ENCODE measurements around the gene DIP2C. TPM values are rescaled to one million over a fixed set of nuclear protein-coding genes. Genes with fewer than 3 reads are reported as not detected.

The DIP2C gene
- total and polyA plus RNA-seq, 4 donors = 6.4 to 40.2 (median 23.8) TPM

GRCh38 chr10:667096-667495 is 22.4 kb downstream of the DIP2C start:
- Histone ChIP-seq H3K4me3 (ENCODE audit: low read length in 2 of 2) (no peak overlapping the region), H3K27ac (ENCODE audit: low read depth in 1 of 2, low read length in 2 of 2) (no peak overlapping the region), H3K36me3 (ENCODE audit: control insufficient read depth in 1 of 2, insufficient read depth in 2 of 2, low read length in 1 of 2) (no peaks in the 10 kb centered on the region), H3K9me3 (ENCODE audit: control insufficient read depth, low read length) (no peaks in the 10 kb centered on the region), H3K4me1 (ENCODE audit: control insufficient read depth in 1 of 2, insufficient read depth in 2 of 2, low read length in 2 of 2) (no peaks in the 10 kb centered on the region), H3K27me3 (ENCODE audit: control insufficient read depth in 1 of 2, insufficient read depth in 2 of 2, low read length in 1 of 2) (no peaks in the 10 kb centered on the region)
- intact Hi-C loops (cut with DNase I) = no loop called here
- DNase-seq = no peak
- no peak for ATAC-seq (ENCODE audit: low FRiP score)
- 90 to 91% methylated on average over 15 of the region's 15 CpGs for WGBS, 2 donors

DNA sequence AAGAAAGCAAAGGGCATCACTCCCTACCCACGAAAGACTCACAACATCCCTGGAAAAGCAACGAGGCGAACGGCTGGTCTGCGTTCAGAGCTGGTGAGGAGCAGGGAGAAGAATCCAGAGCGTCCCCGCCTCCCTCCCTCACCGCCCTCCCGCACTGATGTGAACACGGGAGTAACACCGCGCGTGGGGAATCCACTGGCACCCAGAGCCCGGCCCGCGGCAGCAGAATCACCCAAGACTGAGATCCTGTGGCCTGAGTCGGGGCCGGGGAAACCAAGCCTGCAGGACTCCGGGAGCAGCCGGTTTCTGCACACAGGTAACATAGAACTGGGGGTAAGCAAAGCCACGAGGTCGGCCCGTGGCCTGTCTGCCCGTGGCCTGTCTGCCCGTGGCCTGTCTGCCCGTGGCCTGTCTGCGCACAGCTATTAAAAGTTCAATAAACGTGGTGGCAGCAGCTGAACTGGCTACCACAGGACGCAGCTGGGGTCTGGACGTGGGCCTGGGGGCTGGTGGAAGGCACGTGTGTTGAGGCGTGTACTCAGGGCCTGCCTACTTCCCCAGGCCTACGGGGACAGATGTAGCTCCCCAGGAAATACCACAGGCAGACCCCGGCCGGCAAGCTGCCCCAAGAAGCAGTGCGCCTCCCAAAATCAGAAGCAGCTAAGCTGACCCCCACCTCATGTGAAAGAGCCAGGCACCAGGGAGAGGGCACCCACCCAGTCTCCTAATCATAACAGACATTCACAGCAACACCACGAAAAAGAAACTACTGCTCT is 23.0 kb downstream of the DIP2C start:
- peaks cover 0 to under 1% of the 10 kb centered on the region in 2 donors for H3K4me1 ChIP-seq (ENCODE audit: control insufficient read depth in 1 of 2, insufficient read depth in 2 of 2, low read length in 2 of 2)
- ATAC-seq (ENCODE audit: low FRiP score) (peak; percentile 43), DNase-seq (peak in 1 of 2 donors; percentile 73)
- H3K27ac ChIP-seq (ENCODE audit: low read depth in 1 of 2, low read length in 2 of 2) = peak overlapping the region in 1 of 2 donors; percentile 11
- no peaks in the 10 kb centered on the region for H3K36me3 ChIP-seq (ENCODE audit: control insufficient read depth in 1 of 2, insufficient read depth in 2 of 2, low read length in 1 of 2)
- 57 to 66% methylated on average over 37 of the region's 37 CpGs for WGBS, 2 donors
- H3K27me3 ChIP-seq (ENCODE audit: control insufficient read depth in 1 of 2, insufficient read depth in 2 of 2, low read length in 1 of 2) = no peaks in the 10 kb centered on the region
- peak overlapping the region in 1 of 2 donors; percentile 17 for H3K4me3 ChIP-seq (ENCODE audit: low read length in 2 of 2)
- H3K9me3 ChIP-seq (ENCODE audit: control insufficient read depth, low read length) = no peaks in the 10 kb centered on the region
- intact Hi-C loops (cut with DNase I) = no loop called here

DNA sequence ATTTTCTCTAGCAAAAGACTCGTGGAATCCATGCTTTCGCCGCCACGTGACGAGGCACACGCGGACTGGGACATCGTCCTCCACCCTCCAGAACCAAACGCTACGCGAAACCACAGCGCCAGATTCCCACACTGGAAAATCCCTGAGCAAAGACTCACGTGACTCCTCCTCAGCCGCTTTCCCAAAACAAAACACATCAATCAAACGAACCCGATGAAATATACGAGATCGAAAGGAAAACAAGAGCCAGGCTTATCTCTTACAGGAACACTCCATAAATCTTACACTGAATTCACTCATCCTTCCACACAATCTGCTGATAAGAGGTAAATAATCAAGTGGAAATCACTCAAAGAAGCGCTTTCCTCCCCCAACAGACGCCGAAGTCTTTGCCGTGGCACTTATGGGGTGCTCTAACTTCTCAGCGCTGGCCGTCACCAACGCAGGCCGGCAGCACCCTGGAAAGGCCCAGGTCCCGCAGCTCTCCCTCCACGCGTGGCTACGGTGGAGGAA is 23.8 kb downstream of the DIP2C start:
- Histone ChIP-seq H3K4me1 (ENCODE audit: control insufficient read depth in 1 of 2, insufficient read depth in 2 of 2, low read length in 2 of 2) (peaks cover 4% of the 10 kb centered on the region in 2 donors), H3K9me3 (ENCODE audit: control insufficient read depth, low read length) (no peaks in the 10 kb centered on the region), H3K36me3 (ENCODE audit: control insufficient read depth in 1 of 2, insufficient read depth in 2 of 2, low read length in 1 of 2) (no peaks in the 10 kb centered on the region), H3K4me3 (ENCODE audit: low read length in 2 of 2) (peak overlapping the region in 1 of 2 donors; percentile 17), H3K27me3 (ENCODE audit: control insufficient read depth in 1 of 2, insufficient read depth in 2 of 2, low read length in 1 of 2) (no peaks in the 10 kb centered on the region), H3K27ac (ENCODE audit: low read depth in 1 of 2, low read length in 2 of 2) (peak overlapping the region in 1 of 2 donors; percentile 11)
- intact Hi-C loops (cut with DNase I) = no loop called here
- 1 to 7% methylated on average over 30 of the region's 30 CpGs for WGBS, 2 donors
- DNase-seq (peak; percentile 73 to 88), ATAC-seq (ENCODE audit: low FRiP score) (peak; percentile 81)

GRCh38 chr10:664893-665292 is 24.6 kb downstream of the DIP2C start:
- H3K36me3 ChIP-seq (ENCODE audit: control insufficient read depth in 1 of 2, insufficient read depth in 2 of 2, low read length in 1 of 2) = no peaks in the 10 kb centered on the region
- DNase-seq (no peak), ATAC-seq (ENCODE audit: low FRiP score) (no peak)
- peaks cover 4% of the 10 kb centered on the region in 2 donors for H3K4me1 ChIP-seq (ENCODE audit: control insufficient read depth in 1 of 2, insufficient read depth in 2 of 2, low read length in 2 of 2)
- H3K4me3 ChIP-seq (ENCODE audit: low read length in 2 of 2) = no peak overlapping the region
- no peaks in the 10 kb centered on the region for H3K9me3 ChIP-seq (ENCODE audit: control insufficient read depth, low read length)
- H3K27me3 ChIP-seq (ENCODE audit: control insufficient read depth in 1 of 2, insufficient read depth in 2 of 2, low read length in 1 of 2) = no peaks in the 10 kb centered on the region
- no peak overlapping the region for H3K27ac ChIP-seq (ENCODE audit: low read depth in 1 of 2, low read length in 2 of 2)
- 93 to 95% methylated on average over 4 of the region's 4 CpGs for WGBS, 2 donors
- intact Hi-C loops (cut with DNase I) = no loop called here

DNA sequence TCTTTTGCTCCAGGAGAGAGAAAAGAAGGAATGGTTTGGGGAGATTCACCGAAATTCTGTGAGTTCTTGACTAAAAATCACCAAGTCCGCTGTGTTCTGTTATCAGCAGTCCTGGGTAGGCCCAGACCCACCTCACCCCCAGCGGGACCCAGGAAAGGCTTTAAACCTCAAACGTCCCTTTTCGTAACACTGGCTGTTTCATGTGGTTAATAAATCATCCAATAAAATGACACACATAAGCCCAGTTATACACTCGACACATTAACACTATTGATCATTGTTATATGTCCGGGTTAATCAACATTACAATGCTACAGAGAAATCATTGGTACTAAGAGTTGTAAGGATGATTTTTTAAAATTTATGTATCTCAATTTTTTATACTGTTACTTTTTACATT is 25.2 kb downstream of the DIP2C start:
- H3K4me1 ChIP-seq (ENCODE audit: control insufficient read depth in 1 of 2, insufficient read depth in 2 of 2, low read length in 2 of 2) = peaks cover 4% of the 10 kb centered on the region in 2 donors
- H3K27ac ChIP-seq (ENCODE audit: low read depth in 1 of 2, low read length in 2 of 2) = no peak overlapping the region
- no peaks in the 10 kb centered on the region for H3K36me3 ChIP-seq (ENCODE audit: control insufficient read depth in 1 of 2, insufficient read depth in 2 of 2, low read length in 1 of 2)
- H3K27me3 ChIP-seq (ENCODE audit: control insufficient read depth in 1 of 2, insufficient read depth in 2 of 2, low read length in 1 of 2) = no peaks in the 10 kb centered on the region
- intact Hi-C loops (cut with DNase I) = no loop called here
- no peaks in the 10 kb centered on the region for H3K9me3 ChIP-seq (ENCODE audit: control insufficient read depth, low read length)
- H3K4me3 ChIP-seq (ENCODE audit: low read length in 2 of 2) = no peak overlapping the region
- DNase-seq (no peak), ATAC-seq (ENCODE audit: low FRiP score) (no peak)
- 97 to 98% methylated on average over 7 of the region's 7 CpGs for WGBS, 2 donors

DNA sequence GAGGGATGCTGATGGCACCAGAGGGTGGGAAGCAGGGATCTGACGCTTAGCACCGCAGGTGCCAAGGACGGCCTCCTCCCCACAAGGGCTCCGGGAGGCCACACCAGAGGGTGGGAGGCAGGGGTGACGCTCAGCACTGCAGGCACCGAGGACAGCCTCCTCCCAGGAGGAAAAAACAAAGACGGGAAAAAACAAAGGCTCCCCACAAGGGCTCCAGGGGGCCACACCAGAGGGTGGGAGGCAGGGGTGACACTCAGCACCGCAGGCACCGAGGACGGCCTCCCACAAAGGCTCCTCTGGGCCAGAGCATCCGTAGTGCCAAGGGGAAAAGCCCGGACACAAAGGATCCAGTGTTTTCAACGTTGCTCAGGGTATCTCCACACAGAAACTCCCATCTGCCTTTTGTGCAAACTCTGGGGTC is 25.6 kb downstream of the DIP2C start:
- Histone ChIP-seq H3K4me3 (ENCODE audit: low read length in 2 of 2) (no peak overlapping the region), H3K9me3 (ENCODE audit: control insufficient read depth, low read length) (no peaks in the 10 kb centered on the region), H3K36me3 (ENCODE audit: control insufficient read depth in 1 of 2, insufficient read depth in 2 of 2, low read length in 1 of 2) (no peaks in the 10 kb centered on the region), H3K4me1 (ENCODE audit: control insufficient read depth in 1 of 2, insufficient read depth in 2 of 2, low read length in 2 of 2) (peaks cover 4% of the 10 kb centered on the region in 2 donors), H3K27ac (ENCODE audit: low read depth in 1 of 2, low read length in 2 of 2) (no peak overlapping the region), H3K27me3 (ENCODE audit: control insufficient read depth in 1 of 2, insufficient read depth in 2 of 2, low read length in 1 of 2) (no peaks in the 10 kb centered on the region)
- intact Hi-C loops (cut with DNase I) = no loop called here
- no peak for ATAC-seq (ENCODE audit: low FRiP score)
- 83% methylated on average over 13 of the region's 13 CpGs for WGBS, 2 donors
- DNase-seq = no peak

DNA sequence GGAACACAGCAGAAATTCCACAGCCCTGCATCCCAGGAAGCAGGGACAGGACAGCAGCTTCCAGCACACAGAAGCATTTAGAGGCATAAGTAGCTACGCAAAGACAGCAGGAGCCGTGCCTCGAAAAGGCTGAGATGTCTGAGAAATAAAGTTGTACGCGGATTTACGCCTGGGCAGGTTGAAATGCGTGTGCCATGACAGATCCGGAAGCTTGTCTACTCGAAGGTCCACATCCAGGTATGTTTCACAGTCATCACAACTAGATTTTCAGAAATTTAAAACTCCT is 26.1 kb downstream of the DIP2C start:
- DNase-seq (no peak), ATAC-seq (ENCODE audit: low FRiP score) (no peak)
- no peaks in the 10 kb centered on the region for H3K9me3 ChIP-seq (ENCODE audit: control insufficient read depth, low read length)
- H3K27ac ChIP-seq (ENCODE audit: low read depth in 1 of 2, low read length in 2 of 2) = no peak overlapping the region
- peaks cover 4% of the 10 kb centered on the region in 2 donors for H3K4me1 ChIP-seq (ENCODE audit: control insufficient read depth in 1 of 2, insufficient read depth in 2 of 2, low read length in 2 of 2)
- intact Hi-C loops (cut with DNase I) = no loop called here
- H3K4me3 ChIP-seq (ENCODE audit: low read length in 2 of 2) = no peak overlapping the region
- WGBS, 2 donors = 93 to 95% methylated on average over 9 of the region's 9 CpGs
- H3K36me3 ChIP-seq (ENCODE audit: control insufficient read depth in 1 of 2, insufficient read depth in 2 of 2, low read length in 1 of 2) = no peaks in the 10 kb centered on the region
- H3K27me3 ChIP-seq (ENCODE audit: control insufficient read depth in 1 of 2, insufficient read depth in 2 of 2, low read length in 1 of 2) = no peaks in the 10 kb centered on the region

GRCh38 chr10:662686-663465 is 26.6 kb downstream of the DIP2C start:
- ATAC-seq (ENCODE audit: low FRiP score) = no peak
- peaks cover 4% of the 10 kb centered on the region in 2 donors for H3K4me1 ChIP-seq (ENCODE audit: control insufficient read depth in 1 of 2, insufficient read depth in 2 of 2, low read length in 2 of 2)
- no peaks in the 10 kb centered on the region for H3K36me3 ChIP-seq (ENCODE audit: control insufficient read depth in 1 of 2, insufficient read depth in 2 of 2, low read length in 1 of 2)
- WGBS, 2 donors = 81 to 83% methylated on average over 11 of the region's 11 CpGs
- DNase-seq = no peak
- no peaks in the 10 kb centered on the region for H3K27me3 ChIP-seq (ENCODE audit: control insufficient read depth in 1 of 2, insufficient read depth in 2 of 2, low read length in 1 of 2)
- H3K9me3 ChIP-seq (ENCODE audit: control insufficient read depth, low read length) = no peaks in the 10 kb centered on the region
- H3K4me3 ChIP-seq (ENCODE audit: low read length in 2 of 2) = no peak overlapping the region
- no peak overlapping the region for H3K27ac ChIP-seq (ENCODE audit: low read depth in 1 of 2, low read length in 2 of 2)
- intact Hi-C loops (cut with DNase I) = no loop called here
